T-helper 2 cell (primary cell): ENCODE data around the gene PIERCE2.
"Not testable (repeated sequence)": the region's sequence is repeated elsewhere in the genome, so short reads cannot be mapped to it uniquely, and the experiment has no call there.

Experiments used
- DNase-seq, 5 experiments: peaks; one replicate each; pipeline versions ENCODE4 v3.0.0 to v3.0.0-alpha.2; 2012 to 2022
- total RNA-seq, 2 donors: gene quantifications; one replicate each; lab custom pipeline; 2026; lab: John Stamatoyannopoulos, UW

Gene PIERCE2, protein sequence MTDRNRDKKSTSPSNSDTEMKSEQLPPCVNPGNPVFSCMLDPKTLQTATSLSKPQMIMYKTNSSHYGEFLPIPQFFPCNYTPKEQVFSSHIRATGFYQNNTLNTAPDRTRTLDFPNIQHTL
- 0.20 to 0.31 reads per million in 2 donors for total RNA-seq

DNA sequence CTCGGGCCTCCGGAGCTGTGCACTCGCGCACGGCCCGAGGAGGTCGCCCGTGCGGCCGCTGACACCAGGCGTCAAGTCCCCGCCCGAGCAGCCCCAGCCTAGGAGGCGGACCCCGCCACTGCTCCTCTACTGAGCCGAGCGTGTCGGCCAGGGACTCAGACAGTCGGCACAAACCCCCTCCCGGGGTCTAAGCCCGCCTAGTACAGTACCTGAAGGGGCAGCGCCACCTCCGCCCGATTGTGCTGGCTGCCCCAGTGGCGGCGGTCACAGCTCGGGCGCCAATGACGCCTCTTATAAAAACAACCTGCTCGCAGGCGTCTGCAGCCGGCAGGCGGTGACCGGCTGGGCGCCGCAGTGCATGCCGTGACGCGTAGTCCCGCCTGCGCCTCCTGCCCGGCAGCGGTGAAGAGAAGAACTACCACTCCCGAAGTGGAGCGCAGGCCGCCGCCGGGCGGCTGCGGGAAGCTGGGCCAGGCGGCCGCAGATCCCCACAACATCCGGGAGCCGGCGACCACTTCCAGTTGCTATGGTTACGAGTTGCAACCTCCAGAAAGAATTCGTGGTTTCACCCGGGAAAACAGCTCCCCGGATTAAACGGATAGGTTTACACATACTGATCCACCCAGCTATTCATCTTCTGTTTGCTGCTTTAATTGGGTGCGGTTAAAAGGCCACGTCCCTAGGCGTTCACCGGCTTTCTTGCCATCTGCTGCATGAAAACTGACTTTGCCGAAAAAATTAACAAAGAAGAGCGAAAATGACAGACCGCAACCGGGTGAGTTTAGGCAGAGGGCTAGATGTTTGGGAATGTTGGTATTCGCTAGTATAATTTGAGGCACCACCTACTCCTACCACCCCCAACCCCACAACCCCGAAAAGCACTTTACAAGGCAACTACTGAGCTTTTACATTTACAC, at the start of gene PIERCE2, which contains the start of gene CCPG1:
TSS of gene PIERCE2 (plus strand) at position 484 of the 917 bp plus-strand sequence. CDS start at position 758, 274 bp downstream.
TSS of gene CCPG1 (minus strand) at position 348 of the 917 bp plus-strand sequence. CDS start 18,935 bp downstream, outside the sequence.
- peak; percentile 72 to 94 (median 82) for DNase-seq

DNA sequence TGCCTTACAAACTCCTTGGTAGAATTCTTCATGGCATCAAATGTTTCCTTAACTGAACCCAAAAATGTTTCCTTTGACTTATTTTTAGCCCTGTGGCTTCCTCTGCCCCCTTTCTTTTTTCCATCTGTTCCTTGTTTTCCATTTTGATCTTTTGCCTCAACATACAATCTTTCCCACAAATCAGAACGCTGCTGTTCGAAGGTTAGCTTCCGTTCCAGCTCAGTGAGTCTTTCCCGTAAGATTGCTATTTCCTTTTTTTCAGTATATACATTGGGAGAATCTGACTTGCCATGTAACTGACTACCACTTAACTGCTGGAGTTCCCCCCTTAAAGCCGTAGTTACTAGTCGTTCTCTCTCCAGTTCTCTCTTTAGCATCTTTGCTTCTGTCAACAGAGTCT, 48.0 kb upstream of the PIERCE2 start:
- DNase-seq: no peak

DNA sequence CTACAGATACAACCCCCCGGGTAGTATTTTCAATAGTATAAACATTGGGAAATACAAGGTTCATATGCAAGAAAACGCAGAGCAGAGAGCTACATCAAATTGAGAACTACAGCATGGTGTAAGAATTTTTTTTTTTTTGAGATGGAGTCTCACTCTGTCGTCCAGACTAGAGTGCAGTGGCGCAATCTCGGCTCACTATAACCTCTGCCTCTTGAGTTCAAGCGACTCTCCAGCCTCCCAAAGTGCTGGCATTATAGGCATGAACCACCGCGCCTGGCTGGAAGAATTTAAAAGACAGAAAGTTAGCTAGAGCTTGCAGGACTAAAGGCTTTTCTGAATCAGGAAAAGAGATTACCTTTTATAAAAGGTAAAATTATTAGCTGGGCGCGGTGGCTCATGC, 47.2 kb upstream of the PIERCE2 start:
- no peak for DNase-seq

DNA sequence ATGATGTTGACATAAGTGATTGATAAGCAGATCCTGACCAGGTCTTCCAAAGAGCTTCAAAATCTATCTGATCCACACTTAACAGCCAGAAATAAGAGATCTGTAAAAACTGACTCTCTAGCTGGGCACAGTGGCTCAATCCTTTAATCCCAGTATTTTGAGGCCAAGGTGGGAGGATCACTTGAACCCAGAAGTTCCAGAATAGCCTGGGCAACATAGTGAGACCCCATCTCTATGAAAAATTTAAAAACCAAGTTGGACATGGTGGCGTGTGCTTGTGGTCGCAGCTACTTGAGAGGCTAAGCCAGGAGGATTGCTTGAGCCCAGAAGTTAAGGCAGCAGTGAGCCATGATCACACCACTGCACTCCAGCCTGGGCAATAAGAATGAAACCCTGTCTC, 45.7 kb upstream of the PIERCE2 start:
- DNase-seq: no peak

DNA sequence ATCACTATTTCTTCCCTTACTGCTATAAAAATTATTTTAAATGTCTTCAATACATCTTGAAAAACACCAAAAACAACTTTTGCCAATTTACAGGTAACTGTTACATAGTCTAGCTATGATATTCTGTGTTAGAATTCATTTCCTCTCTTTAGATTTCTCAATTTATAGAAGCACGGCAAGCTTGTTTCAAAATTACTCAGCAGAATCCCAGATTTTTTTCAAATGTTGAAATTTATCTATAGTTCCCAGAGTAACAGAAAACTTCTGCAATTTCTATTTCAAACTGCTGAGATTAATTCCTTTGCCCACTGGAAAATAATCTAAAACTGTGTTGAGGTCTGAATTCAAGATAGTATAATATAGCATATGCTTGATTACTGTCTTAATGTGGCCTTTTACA, 41.3 kb upstream of the PIERCE2 start:
- DNase-seq: no peak

DNA sequence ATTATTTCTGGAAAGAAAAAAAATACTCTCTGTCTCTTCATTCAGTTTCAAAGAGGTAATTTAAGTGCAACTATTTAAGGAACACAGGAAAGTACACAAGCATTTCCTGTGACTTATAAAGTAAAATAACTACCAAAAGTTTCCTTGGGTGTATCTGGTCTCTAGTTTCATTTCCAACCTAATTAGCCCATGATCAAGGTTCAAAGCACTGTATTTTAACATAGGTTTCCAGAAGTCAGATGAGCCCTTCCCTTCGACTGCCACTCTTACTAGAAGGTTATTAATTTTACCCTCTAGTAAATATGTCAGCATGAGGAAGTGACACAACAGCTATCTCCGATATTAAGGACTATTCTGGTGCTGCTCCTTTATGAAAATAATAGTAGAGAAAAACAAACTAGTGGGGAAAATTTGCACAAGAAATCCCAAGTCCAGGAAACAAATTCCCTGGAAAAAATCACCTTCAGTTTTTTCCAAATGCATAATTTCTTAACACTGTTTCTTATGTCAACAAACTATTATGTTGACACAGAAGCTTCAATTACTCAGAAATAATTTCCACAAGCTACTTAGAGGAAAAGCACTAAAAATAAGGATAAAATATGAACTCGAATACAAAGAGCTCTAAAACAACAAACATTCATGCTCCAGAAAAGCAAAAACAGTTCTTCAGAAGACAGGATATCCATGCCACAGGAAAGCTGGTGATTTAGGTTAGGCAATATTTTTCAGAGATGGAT, 35.4 kb upstream of the PIERCE2 start:
- DNase-seq: peak in 1 of 5 experiments; percentile 1

DNA sequence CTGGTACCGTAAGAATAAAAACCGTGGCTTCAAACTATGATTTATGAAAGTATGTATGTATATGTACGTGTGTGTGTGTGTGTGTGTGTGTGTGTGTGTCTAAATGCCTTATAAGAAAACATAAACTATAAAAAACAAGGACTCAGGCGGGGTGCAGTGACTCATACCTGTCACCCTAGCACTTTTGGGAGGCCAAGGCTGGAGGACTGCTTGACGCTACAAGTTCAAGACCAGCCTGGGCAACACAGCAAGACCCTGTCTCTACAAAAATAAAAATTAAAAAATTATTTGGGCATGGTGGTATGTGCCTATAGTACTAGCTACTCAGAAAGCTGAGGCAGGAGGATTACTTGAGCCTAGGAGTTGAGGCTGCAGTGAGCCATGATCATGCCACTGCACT, 29.2 kb upstream of the PIERCE2 start:
- no peak for DNase-seq

DNA sequence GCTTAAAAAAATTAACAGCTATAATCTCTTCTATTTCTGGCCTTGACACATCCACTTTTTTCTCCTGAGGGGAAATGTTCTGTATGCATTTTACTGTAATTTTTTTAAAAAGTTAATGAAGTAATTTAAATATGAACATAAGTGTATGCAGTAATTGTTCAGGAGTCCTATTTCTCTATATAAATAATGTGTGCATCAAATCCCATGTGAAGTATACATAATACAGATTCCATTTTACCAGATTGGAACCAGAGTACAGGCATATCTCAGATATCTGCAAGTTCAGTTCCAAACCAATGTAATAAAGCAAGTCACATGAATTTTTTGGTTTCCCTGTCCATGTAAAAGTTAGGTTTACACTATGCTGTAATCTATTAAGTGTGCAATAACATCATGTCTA, 26.7 kb upstream of the PIERCE2 start:
- DNase-seq: no peak

DNA sequence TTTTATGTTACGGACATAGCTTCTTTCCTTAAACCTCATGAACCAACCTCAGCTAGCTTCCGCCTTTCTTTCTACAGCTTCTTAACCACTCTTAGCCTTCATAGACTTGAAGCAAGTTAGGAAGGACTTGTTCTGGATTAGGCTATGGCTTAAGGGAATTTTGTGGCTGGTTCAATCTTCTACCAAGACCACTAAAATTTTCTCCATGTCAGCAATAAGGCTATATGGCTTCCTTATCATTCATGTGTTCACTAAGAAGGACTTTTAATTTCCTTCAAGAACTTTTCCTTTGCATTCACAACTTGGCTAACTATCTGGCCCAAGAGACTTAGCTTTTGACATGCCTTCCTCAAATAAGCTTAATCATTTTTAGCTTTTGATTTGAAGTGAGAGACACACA, 24.6 kb upstream of the PIERCE2 start:
- DNase-seq: no peak

DNA sequence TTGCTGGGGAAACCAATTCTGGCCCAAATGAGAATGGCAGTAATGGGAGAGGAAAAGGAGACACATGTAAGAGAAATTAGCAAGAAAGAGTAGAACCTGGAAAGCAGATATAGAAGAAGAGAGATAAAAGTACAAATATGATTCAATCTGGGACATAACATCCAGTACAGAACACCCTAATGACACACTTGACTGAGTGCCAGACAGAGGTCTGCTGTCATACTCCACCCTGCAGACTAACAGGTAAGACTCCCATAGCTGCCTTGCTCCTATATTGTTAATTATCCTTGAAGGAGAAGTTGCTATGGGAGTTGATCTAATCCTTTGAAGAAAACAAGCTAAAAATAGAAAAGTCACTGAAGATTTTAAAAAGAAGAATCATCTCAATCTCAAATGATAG, 21.3 kb upstream of the PIERCE2 start:
- no peak for DNase-seq

DNA sequence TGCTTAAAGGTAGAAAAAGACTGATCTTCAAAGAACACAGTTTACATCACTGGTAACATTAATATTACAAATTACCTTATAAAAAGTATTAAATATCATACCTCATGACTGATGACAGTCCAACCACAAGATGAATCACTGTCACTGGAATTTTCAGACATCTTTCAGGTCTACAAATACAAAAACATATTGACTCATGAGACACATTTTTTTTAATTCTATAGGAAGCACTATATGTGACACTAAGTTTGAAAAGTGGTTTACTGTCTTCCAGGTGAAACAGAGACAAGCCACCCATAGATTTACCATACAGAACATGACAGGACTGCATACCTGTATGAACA, 19.1 kb upstream of the PIERCE2 start:
- DNase-seq: no peak

DNA sequence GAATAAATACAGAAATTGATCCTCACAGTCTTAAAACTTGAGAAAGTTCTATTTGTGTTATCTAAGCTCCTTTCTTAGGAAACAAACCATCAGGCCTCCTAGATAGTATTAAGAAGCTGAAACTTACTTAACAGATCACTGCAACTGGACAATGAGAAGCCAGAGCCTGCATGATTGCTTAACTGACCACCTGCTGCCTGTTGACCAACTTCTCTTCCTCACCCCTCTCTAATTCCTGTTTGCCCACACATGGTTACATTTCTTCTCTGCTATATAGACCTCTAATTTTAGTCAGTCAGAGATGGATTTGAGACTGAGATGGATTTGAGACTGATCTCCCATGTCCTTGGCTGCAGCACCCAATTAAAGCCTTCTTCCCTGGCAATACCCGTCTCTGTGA, 13.6 kb upstream of the PIERCE2 start:
- DNase-seq: no peak

DNA sequence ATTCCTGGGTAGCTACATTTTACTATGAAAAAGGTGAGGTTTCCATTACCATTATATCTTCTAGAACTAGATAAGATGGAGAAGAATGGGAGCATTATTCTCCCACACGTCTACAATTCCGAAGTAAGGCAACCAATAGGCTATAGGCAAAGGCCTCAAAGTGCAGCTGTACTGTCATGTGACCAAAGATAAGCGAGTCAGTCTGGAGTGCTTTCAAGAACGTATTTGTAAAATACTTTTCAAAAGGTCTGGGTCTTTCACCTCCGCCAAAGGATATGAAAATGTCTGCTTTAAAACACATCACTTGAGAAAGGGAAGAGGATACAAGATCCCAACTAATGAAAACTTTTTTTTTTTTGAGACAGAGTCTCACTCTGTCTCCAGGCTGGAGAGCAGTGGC, 10.1 kb upstream of the PIERCE2 start:
- no peak for DNase-seq

DNA sequence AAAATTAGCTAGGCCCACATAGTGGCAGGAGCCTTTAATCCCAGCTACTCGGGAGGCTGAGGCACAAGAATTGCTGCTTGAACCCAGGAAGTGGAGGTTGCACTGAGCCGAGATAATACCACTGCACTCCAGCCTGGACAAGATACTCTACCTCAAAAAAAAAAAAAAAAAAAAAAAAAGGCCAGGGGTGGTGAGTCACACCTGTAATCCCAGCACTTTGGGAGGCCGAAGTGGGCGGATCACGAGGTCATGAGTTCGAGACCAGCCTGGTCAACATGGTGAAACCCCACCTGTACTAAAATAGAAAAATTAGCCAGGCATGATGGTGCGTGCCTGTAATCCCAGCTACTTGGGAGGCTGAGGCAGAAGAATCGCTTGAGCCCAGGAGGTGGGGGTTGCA, 8.2 kb upstream of the PIERCE2 start:
- not testable (repeated sequence) for DNase-seq

DNA sequence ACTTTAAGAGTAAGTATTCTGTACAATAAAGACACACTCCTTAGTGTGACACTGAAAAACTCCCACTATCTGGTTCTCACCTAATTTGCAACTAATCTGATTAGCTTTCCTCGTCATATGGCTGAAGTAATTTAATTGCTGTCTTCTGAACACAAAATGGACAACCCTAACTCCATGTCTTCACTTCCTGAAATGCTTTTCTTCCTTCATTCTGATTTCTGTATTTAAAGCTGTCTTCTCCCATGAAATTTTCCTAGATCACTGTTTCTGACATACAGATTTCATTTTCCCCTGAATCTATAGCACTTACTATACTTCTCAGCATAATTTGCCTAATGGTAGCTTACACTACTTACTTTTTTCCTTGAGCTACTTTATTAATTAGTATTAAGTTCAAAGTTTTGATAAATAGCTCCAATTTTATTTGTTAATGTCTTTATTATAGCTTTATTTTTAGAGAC, 6.5 kb upstream of the PIERCE2 start:
- no peak for DNase-seq

DNA sequence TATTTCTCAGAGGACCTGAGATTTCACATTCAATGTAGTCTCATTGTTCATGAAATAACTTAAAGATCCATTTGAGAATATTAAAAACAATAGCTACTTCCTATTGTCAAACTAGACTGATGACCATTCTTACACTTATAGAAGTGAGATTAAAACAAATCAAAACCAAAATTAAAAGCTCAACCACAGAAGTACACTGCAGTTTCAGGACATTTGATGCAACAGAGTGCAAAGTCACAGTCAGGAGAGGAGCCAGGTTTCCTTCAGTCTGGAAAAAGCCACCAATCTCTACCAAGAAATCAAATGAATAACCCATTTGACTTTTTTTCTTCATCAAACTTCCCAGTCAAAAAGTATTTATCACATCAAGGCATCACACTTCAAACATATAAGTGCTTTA, 5.6 kb upstream of the PIERCE2 start:
- peak in 1 of 5 experiments; percentile 16 for DNase-seq

DNA sequence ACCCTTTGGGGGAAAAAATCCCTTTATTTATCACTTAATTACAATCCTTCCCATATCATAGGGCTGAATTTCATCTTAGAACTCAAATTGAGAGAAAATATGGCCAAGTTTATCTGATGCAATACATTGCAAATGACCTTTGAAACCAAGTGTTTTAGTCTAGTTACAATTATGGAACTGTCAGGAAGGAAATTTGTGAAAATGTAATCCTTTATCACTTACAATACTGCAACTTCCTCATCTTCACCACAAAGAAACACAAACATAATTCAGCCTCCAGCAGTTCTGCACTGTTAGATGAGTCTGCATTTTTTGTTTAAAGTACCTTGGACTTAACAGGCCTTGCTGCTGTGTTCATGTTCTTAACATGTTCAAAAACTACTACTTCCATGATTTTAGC, 4.8 kb upstream of the PIERCE2 start:
- DNase-seq: peak in 1 of 5 experiments; percentile 64

DNA sequence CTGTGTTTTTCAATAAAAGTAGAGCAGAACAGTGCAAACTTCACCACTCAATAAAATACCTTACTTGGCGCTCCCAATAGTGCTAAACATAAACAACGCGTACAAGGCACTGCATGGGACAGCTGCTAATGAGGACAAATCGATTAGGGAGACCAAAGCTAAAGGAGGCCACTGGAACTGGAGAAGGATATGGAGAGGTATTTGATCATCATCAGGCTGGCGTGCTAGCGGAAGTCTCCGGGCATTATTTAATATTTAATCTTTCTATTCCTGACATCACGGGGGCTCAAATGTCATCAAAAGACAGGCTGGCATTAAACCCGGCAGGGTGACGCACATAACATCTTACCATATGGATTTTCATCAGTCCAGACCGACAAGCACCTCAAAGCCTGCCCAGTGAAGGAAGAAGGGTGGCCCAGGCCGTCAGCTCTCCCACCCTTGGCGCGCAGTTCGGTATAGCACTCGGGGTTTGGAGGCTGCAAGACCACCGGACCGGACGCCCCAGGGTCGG, 740 bp upstream of the PIERCE2 start:
- DNase-seq: no peak

DNA sequence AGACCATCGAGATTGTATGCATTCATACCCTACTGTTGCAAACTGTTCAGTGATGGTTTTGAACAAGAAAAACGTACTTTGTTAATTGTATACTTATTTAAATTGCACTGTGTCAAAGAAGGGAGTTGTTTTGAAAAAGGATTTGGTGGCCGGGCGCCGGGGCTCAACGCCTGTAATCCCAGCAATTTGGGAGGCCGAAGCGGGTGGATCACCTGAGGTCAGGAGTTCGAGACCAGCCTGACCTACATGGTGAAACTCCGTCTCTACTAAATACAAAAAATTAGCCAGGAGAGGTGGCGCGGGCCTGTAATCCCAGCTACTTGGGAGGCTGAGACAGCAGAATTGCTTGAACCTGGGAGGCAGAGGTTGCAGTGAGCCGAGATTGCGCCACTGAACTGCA, 681 bp downstream of the PIERCE2 start:
- DNase-seq: not testable (repeated sequence)

DNA sequence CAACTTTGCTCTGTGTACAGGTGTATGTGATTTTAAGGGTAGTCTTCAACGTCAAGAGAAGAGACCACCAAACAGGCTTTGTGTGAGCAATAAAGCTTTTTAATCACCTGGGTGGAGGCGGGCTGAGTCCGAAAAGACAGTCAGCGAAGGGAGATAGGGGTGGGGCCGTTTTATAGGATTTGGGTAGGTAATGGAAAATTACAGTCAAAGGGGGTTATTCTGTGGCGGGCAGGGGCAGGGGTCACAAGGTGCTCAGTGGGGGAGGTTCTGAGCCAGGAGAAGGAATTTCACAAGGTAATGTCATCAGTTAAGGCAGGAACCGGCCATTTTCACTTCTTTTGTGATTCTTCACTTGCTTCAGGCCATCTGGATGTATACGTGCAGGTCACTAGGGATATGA, 9.4 kb downstream of the PIERCE2 start:
- not testable (repeated sequence) for DNase-seq

DNA sequence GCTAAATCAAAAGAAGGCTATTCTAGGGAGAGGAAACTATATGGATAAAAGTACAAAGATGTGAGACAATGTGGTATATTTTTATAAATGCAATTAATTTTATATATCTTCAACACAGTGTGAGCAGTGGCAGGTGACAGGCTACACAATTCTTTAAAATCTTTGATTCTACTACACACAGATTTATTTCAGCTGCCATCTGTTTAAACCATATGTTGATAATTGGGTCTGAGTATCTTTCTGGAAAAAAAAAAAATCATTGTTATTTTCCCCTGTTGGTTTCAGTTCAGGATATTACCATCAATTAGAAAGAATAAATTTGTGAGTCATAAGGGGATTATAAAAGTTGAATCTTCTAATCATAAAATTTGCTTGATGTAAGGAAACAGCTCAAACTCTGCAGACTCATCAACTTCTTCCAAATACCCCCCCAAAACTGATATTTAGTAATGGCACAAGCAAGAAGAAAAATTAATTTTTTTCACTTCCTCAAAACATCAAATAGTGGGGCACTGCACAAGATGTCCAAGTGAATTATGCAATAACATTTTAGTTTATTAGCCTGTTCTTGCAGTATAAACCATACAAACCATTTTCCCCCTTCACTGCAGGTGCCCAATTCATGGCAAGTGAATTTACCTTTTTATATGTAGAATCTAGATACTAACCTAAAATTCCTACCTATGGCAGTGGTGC, 12.0 kb downstream of the PIERCE2 start:
- no peak for DNase-seq

DNA sequence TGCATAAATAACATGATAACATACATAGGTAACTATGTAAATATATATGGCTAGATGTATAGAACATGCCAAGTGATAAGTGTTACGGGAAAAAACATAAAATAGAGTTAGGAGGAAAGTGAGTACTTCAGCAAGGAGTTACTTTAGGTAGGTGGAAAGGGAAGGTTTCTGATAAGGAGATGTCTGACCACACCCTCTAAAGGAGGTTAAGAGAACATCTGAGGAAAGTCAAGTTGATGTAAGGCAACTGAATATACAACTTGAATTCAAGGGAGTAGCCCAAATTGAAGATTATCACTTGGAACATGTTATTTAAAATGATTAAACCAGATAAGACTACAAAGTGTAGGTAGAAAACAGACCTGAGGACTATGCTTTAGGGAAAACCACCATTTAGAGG, 13.8 kb downstream of the PIERCE2 start:
- no peak for DNase-seq
